ENCODE data around the gene C20orf173. TPM values are rescaled to one million over a fixed set of nuclear protein-coding genes. Genes with fewer than 3 reads are reported as not detected.
A peak's percentile ranks its signal among the peaks of the same experiment; 100 is the strongest.
"Not testable (repeated sequence)": the region's sequence is repeated elsewhere in the genome, so short reads cannot be mapped to it uniquely, and the experiment has no call there.

The C20orf173 gene
- total and polyA plus RNA-seq, 12 donors, result not detected

- 83 to 89% (median 87%) methylated on average over 9 to 12 of the region's 12 CpGs for WGBS, 4 donors
- H3K27me3 ChIP-seq, result no peaks in the 10 kb centered on the region
Measured at GRCh38 chr20:35527122-35527769, 2.2 kb downstream of the C20orf173 start.

DNA sequence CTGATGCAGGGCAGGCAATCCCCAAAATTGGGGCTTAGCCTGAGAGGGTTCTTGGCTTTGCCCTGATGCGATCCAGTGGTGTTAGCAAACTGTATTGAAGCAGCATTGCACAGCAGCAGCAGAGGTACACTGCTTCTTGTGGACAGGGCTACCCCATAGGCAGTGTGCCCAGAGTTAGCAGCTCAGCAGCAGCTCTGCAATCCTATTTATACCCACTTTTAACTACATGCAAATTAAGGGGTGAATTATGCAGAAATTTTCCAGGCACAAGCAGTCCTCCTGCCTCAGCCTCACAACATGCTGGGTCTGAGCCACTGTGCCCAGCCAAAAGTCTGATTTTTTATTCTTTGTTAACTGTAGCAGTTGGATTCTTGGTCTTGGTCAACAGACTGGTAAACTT, 3.8 kb downstream of the C20orf173 start:
- Histone ChIP-seq H3K36me3 (replicated peaks in 1 of 2) (no peaks in the 10 kb centered on the region), H3K27me3 (no peaks in the 10 kb centered on the region), H3K4me1 (replicated peaks in 1 of 2) (no peaks in the 10 kb centered on the region), H3K27ac (no peak overlapping the region), H3K4me3 (no peak overlapping the region), H3K9me3 (replicated peaks in 1 of 3) (no peaks in the 10 kb centered on the region)
- DNase-seq, result no peak
- intact Hi-C loops (cut with DNase I), result no loop called here
- 96 to 100% (median 98%) methylated on average over 1 of the region's 1 CpG for WGBS, 4 donors
- TF ChIP-seq, protein P1, sequence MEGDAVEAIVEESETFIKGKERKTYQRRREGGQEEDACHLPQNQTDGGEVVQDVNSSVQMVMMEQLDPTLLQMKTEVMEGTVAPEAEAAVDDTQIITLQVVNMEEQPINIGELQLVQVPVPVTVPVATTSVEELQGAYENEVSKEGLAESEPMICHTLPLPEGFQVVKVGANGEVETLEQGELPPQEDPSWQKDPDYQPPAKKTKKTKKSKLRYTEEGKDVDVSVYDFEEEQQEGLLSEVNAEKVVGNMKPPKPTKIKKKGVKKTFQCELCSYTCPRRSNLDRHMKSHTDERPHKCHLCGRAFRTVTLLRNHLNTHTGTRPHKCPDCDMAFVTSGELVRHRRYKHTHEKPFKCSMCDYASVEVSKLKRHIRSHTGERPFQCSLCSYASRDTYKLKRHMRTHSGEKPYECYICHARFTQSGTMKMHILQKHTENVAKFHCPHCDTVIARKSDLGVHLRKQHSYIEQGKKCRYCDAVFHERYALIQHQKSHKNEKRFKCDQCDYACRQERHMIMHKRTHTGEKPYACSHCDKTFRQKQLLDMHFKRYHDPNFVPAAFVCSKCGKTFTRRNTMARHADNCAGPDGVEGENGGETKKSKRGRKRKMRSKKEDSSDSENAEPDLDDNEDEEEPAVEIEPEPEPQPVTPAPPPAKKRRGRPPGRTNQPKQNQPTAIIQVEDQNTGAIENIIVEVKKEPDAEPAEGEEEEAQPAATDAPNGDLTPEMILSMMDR (IDR thresholded peaks at IDR 0.05), result no peak
- no peak for TF ChIP-seq POLR2A (IDR thresholded peaks at IDR 0.05)

More at GRCh38 chr20:35527122-35527769, 2.2 kb downstream of the C20orf173 start:
- H3K4me3 ChIP-seq, result no peak overlapping the region
- TF ChIP-seq, protein P1 (IDR thresholded peaks at IDR 0.05), result no peak
- TF ChIP-seq POLR2A (IDR thresholded peaks at IDR 0.05), result no peak
- no peaks in the 10 kb centered on the region for H3K36me3 ChIP-seq (replicated peaks in 1 of 2)
- no peak overlapping the region for H3K27ac ChIP-seq
- H3K4me1 ChIP-seq (replicated peaks in 1 of 2), result no peaks in the 10 kb centered on the region
- no peak for DNase-seq
- intact Hi-C loops (cut with DNase I), result no loop called here
- no peaks in the 10 kb centered on the region for H3K9me3 ChIP-seq (replicated peaks in 1 of 3)

GRCh38 chr20:35523298-35523888, 6.1 kb downstream of the C20orf173 start:
- DNase-seq, result peak in 1 of 7 donors; percentile 35
- H3K4me1 ChIP-seq (replicated peaks in 1 of 2), result no peaks in the 10 kb centered on the region
- no peak overlapping the region for H3K4me3 ChIP-seq
- WGBS, 4 donors, result 66 to 95% (median 75%) methylated on average over 3 to 6 of the region's 6 CpGs
- TF ChIP-seq, protein P1 (IDR thresholded peaks at IDR 0.05), result peak; percentile 34 to 49 (median 42)
- no peak for TF ChIP-seq POLR2A (IDR thresholded peaks at IDR 0.05)
- intact Hi-C loops (cut with DNase I), result no loop called here
- no peaks in the 10 kb centered on the region for H3K9me3 ChIP-seq (replicated peaks in 1 of 3)
- no peak overlapping the region for H3K27ac ChIP-seq
- no peaks in the 10 kb centered on the region for H3K36me3 ChIP-seq (replicated peaks in 1 of 2)
- no peaks in the 10 kb centered on the region for H3K27me3 ChIP-seq

DNA sequence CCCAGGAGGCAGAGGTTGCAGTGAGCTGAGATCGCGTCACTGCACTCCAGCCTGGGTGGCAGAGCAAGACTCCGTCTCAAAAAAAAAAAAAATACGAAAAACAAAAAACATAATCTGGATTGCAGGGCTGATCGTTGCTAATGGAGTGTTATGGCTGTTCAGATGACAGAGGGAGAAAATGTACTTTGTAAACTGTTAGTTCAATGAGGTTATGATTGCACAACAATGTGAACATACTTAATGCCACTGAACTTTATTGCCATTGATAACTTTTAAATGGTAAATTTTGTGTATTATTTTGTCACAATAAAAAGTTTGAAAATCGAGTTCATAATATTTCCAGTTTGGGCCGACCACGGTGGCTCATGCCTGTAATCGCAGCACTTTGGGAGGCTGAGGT, 10.5 kb downstream of the C20orf173 start:
- no peaks in the 10 kb centered on the region for H3K36me3 ChIP-seq (replicated peaks in 1 of 2)
- no peak for DNase-seq
- WGBS, 4 donors, result 85 to 93% (median 91%) methylated on average over 9 of the region's 9 CpGs
- H3K27me3 ChIP-seq, result no peaks in the 10 kb centered on the region
- intact Hi-C loops (cut with DNase I), result no loop called here
- H3K4me3 ChIP-seq, result no peak overlapping the region
- no peak overlapping the region for H3K27ac ChIP-seq
- no peak for TF ChIP-seq POLR2A (IDR thresholded peaks at IDR 0.05)
- TF ChIP-seq, protein P1 (IDR thresholded peaks at IDR 0.05), result no peak
- H3K4me1 ChIP-seq (replicated peaks in 1 of 2), result peaks cover 0 to 8% of the 10 kb centered on the region in 2 donors
- no peaks in the 10 kb centered on the region for H3K9me3 ChIP-seq (replicated peaks in 1 of 3)

- H3K27ac ChIP-seq; H3K36me3 ChIP-seq (replicated peaks in 1 of 2); H3K27me3 ChIP-seq; H3K4me1 ChIP-seq (replicated peaks in 1 of 2); intact Hi-C loops (cut with DNase I); H3K9me3 ChIP-seq (replicated peaks in 1 of 3); H3K4me3 ChIP-seq; DNase-seq: not testable (repeated sequence)
- WGBS, 4 donors, result 84 to 92% (median 87%) methylated on average over 5 of the region's 5 CpGs
Measured at GRCh38 chr20:35517767-35518166, 11.7 kb downstream of the C20orf173 start.
